Epithelial cell of esophagus (primary cell): ENCODE data around the gene ACSL1.
"Not testable (repeated sequence)": the region's sequence is repeated elsewhere in the genome, so short reads cannot be mapped to it uniquely, and the experiment has no call there.

Source experiments
- DNase-seq: peaks from one replicate; pipeline ENCODE4 v3.0.0; 2010; ENCODE audit warnings: low read depth
- H3K4me3 ChIP-seq: 2 replicates; pipeline ENCODE4 v1.5.1; 2011; ENCODE audit warnings: mild to moderate bottlenecking, low read length, control low read depth
- TF ChIP-seq, protein P1 (sequence below): IDR thresholded peaks from 2 replicates; pipeline ENCODE4 v1.5.1; 2011; ENCODE audit warnings: low read depth, mild to moderate bottlenecking, low read length, control low read depth, inconsistent platforms; ENCODE audit not compliant: insufficient read depth; ENCODE audit errors: missing control alignments

Gene ACSL1

GRCh38 chr4:184750926-184751584, 74.7 kb downstream of the ACSL1 start:
- no peak for DNase-seq
- no peak overlapping the region for H3K4me3 ChIP-seq
- TF ChIP-seq, protein P1, sequence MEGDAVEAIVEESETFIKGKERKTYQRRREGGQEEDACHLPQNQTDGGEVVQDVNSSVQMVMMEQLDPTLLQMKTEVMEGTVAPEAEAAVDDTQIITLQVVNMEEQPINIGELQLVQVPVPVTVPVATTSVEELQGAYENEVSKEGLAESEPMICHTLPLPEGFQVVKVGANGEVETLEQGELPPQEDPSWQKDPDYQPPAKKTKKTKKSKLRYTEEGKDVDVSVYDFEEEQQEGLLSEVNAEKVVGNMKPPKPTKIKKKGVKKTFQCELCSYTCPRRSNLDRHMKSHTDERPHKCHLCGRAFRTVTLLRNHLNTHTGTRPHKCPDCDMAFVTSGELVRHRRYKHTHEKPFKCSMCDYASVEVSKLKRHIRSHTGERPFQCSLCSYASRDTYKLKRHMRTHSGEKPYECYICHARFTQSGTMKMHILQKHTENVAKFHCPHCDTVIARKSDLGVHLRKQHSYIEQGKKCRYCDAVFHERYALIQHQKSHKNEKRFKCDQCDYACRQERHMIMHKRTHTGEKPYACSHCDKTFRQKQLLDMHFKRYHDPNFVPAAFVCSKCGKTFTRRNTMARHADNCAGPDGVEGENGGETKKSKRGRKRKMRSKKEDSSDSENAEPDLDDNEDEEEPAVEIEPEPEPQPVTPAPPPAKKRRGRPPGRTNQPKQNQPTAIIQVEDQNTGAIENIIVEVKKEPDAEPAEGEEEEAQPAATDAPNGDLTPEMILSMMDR, result no peak

DNA sequence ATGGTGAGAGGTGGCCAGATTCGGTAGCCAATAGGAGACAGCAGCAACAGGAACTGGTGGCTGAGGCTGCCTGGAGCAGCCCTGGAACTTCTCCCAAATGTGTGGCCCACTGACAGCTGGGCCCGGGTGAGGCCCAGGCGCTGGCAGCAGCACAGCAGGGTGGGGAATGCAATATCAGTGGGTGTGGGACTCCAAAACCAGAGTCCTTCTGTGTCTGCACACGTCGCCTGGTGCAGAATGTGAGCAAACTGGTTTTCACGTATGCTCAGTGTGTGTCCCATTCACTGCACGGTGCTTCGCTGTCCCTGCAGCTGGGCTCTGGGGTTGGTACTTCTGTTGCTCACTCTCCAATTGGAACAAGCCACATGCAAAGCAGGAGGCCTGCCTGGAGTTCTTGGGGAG, 77.5 kb downstream of the ACSL1 start:
- DNase-seq, result peak; percentile 93
- no peak overlapping the region for H3K4me3 ChIP-seq
- TF ChIP-seq, protein P1, result no peak

- H3K4me3 ChIP-seq, result no peak overlapping the region
- peak; percentile 43 for DNase-seq
These were observed 78.5 kb downstream of the ACSL1 start for GRCh38 chr4:184747034-184747830.

GRCh38 chr4:184745831-184746795, 79.7 kb downstream of the ACSL1 start:
- no peak overlapping the region for H3K4me3 ChIP-seq
- peak; percentile 83 for DNase-seq
- TF ChIP-seq, protein P1, result peak; percentile 86

More at GRCh38 chr4:184747034-184747830, 78.5 kb downstream of the ACSL1 start:
- TF ChIP-seq, protein P1, result no peak

GRCh38 chr4:184744236-184744635, 81.5 kb downstream of the ACSL1 start:
- TF ChIP-seq, protein P1, result no peak
- no peak overlapping the region for H3K4me3 ChIP-seq
- no peak for DNase-seq

DNA sequence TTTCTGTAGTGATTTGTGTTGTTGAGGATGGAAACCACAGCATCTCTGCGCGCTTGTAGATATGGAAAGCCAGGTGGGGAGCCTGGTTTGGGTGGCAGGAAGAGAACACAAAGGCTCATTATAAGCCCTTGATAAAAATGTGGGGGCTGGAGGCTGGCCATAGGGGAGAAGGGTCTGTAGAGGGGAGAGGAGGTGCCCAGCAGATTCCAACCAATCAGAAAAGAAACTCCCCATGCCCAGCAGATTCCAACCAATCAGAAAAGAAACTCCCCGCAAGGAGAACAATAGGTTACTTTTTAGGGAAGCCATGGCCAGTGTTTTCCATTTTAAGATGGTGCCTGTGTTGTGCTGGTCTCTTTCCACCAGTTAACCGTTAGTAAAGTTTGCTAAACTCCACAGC, 82.1 kb downstream of the ACSL1 start:
- no peak for DNase-seq
- TF ChIP-seq, protein P1, result no peak
- no peak overlapping the region for H3K4me3 ChIP-seq

DNA sequence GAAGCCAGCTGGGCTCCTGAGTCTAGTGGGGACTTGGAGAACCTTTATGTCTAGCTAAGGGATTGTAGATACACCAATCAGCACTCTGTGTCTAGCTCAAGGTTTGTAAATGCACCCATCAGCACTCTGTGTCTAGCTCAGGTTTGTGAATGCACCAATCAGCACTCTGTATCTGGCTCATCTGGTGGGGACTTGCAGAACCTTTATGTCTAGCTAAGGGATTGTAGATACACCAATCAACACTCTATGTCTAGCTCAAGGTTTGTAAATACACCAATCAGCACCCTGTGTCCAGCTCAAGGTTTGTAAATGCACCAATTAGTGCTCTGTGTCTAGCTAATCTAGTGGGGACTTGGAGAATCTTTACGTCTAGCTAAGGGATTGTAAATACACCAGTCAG, 84.1 kb downstream of the ACSL1 start:
- not testable (repeated sequence) for H3K4me3 ChIP-seq, DNase-seq
